HepG2 (cell line): ENCODE measurements around the gene SPON1. TPM values are rescaled to one million over a fixed set of nuclear protein-coding genes. Genes with fewer than 3 reads are reported as not detected.

Experiments used
- ATAC-seq: fragments of 200-7000 bp; cut with Tn5 transposase; 3 replicates; pipeline ENCODE4 v1.9.1; 2020; ENCODE audit warnings: mild to moderate bottlenecking, moderate library complexity
- BruUV-seq: library from RNA; stranded (reverse); fragments of 400-500 nt; replicated peaks from 2 replicates; lab custom pipeline; 2021; lab: Mats Ljungman, UMichigan
- CTCF ChIA-PET: fragments of 300-600 bp; formaldehyde crosslinking; extraction: SDS; loops from one replicate; lab custom pipeline; 2021; ENCODE audit warnings: low total read pairs, inconsistent platforms, low intra/inter-chr PET ratio; lab: Yijun Ruan, JAX
- POLR2A ChIA-PET: fragments of 350-600 bp; sonication (Branson Sonifier 250); formaldehyde crosslinking; loops from one replicate; lab custom pipeline; 2020; ENCODE audit warnings: antibody characterized with exemption, inconsistent platforms; lab: Yijun Ruan, JAX
- DNase-seq: peaks from one replicate; pipeline ENCODE4 v3.0.0-alpha.2; 2015; ENCODE audit warnings: low spot score
- FAIRE-seq: peaks from 3 replicates; lab custom pipeline; 2011; peaks lifted over from hg19 to GRCh38; lab: Jason Lieb, UNC
- H2AFZ ChIP-seq: one replicate; pipeline ENCODE4 v1.6.1; 2011; ENCODE audit warnings: low read length, inconsistent platforms
- H3K27ac ChIP-seq: fragments of 300-600 bp; 3 replicates; pipeline ENCODE4 v1.8.0; 2011; ENCODE audit warnings: mixed run types, mild to moderate bottlenecking, mixed read lengths, low read length, inconsistent platforms; ENCODE audit not compliant: insufficient read depth; ENCODE audit errors: extremely low read length
- H3K27me3 ChIP-seq, 2 experiments: fragments of 200-600 bp in 1 of 2; 2 replicates in 1 of 2; 3 replicates in 1 of 2; pipeline versions ENCODE4 v1.6.0 to v1.8.0; 2011; ENCODE audit warnings: low read length in 2 of 2, mild to moderate bottlenecking in 2 of 2, moderate library complexity in 2 of 2, inconsistent platforms in 1 of 2; ENCODE audit not compliant: insufficient read depth in 2 of 2, control insufficient read depth in 1 of 2
- H3K36me3 ChIP-seq, 2 experiments: fragments of 200-600 bp in 1 of 2; replicated peaks in 1 of 2; 2 replicates in 1 of 2; 3 replicates in 1 of 2; pipeline versions ENCODE4 v1.5.1 to v1.8.0; 2011; ENCODE audit warnings: low read length in 2 of 2, inconsistent platforms in 1 of 2; ENCODE audit not compliant: insufficient read depth in 2 of 2, control insufficient read depth in 1 of 2
- H3K4me1 ChIP-seq: 2 replicates; pipeline ENCODE4 v1.5.1; 2012; ENCODE audit warnings: low read length, inconsistent platforms; ENCODE audit not compliant: insufficient read depth
- H3K4me2 ChIP-seq: 2 replicates; pipeline ENCODE4 v1.6.0; 2011; ENCODE audit warnings: low read depth, low read length, inconsistent platforms
- H3K4me3 ChIP-seq, 3 experiments: fragments of 200-600 bp in 1 of 3; sonication (generic), shearing (Covaris generic) in 1 of 3; replicated peaks in 1 of 3; 2 replicates each; pipeline ENCODE4 v1.5.1; 2011 to 2016; ENCODE audit warnings: low read length in 3 of 3, inconsistent platforms in 2 of 3, low read depth in 2 of 3, mild to moderate bottlenecking in 2 of 3, control low read depth in 1 of 3, mixed read lengths in 1 of 3; ENCODE audit not compliant: insufficient read depth in 1 of 3
- H3K79me2 ChIP-seq: one replicate; pipeline ENCODE4 v1.6.1; 2011; ENCODE audit warnings: low read length, inconsistent platforms; ENCODE audit not compliant: insufficient read depth
- H3K9ac ChIP-seq: 2 replicates; pipeline ENCODE4 v1.6.0; 2011; ENCODE audit warnings: mild to moderate bottlenecking, low read depth, low read length, inconsistent platforms; ENCODE audit not compliant: insufficient read depth
- H3K9me3 ChIP-seq: 2 replicates; pipeline ENCODE4 v1.5.1; 2012; ENCODE audit warnings: mild to moderate bottlenecking, low read length
- H4K20me1 ChIP-seq: 2 replicates; pipeline ENCODE4 v1.6.0; 2011; ENCODE audit warnings: inconsistent platforms, mild to moderate bottlenecking, low read length, moderate library complexity; ENCODE audit not compliant: insufficient read depth
- ATF6 ChIP-seq: sonication (generic); formaldehyde crosslinking; conservative IDR thresholded peaks from 2 replicates; pipeline ENCODE4 v1.4.0; 2020; ENCODE audit warnings: missing genetic modification reagents
- CBX5 ChIP-seq: sonication (generic); formaldehyde crosslinking; IDR thresholded peaks from 2 replicates; pipeline ENCODE4 v1.4.0; 2020; ENCODE audit warnings: missing genetic modification reagents, borderline replicate concordance
- ETV6 ChIP-seq: sonication (generic); formaldehyde crosslinking; conservative IDR thresholded peaks from 2 replicates; pipeline ENCODE4 v1.4.0; 2020; ENCODE audit warnings: missing genetic modification reagents
- KDM1A ChIP-seq: IDR thresholded peaks from 2 replicates; pipeline ENCODE4 v1.6.1; 2016; ENCODE audit warnings: missing compliant biosample characterization
- TFAP4 ChIP-seq: sonication (generic); IDR thresholded peaks from 2 replicates; pipeline ENCODE4 v1.6.1; 2016; ENCODE audit warnings: low read depth, borderline replicate concordance
- THAP7 ChIP-seq: sonication (generic); formaldehyde crosslinking; IDR thresholded peaks from 2 replicates; pipeline ENCODE4 v1.8.1; 2023; ENCODE audit warnings: mild to moderate bottlenecking, missing genetic modification reagents
- THAP8 ChIP-seq: sonication (generic); formaldehyde crosslinking; IDR thresholded peaks from 2 replicates; pipeline ENCODE4 v1.5.1; 2020; ENCODE audit warnings: missing genetic modification reagents, mild to moderate bottlenecking, borderline replicate concordance
- ZSCAN9 ChIP-seq: IDR thresholded peaks from 2 replicates; pipeline ENCODE4 v1.6.1; 2016; ENCODE audit warnings: borderline replicate concordance
- WGBS: methylation state at CpG from one replicate; pipeline ENCODE4 v1.1.6; 2017; ENCODE audit warnings: low lambda C conversion rate; 5-methylcytosine and 5-hydroxymethylcytosine counted together
- in situ Hi-C: cut with HindIII; loops from 2 replicates; pipeline ENCODE4 v1.10.0; 2017; ENCODE audit warnings: low pct_unique_long_range_greater_than_20kb; ENCODE audit not compliant: extremely low pct_ligation_motif_present
- intact Hi-C: fragments of 100-400 bp; cut with micrococcal nuclease; formaldehyde crosslinking; loops from one replicate; pipeline ENCODE4 v1.10.0; 2022; ENCODE audit not compliant: unreplicated experiment
- polyA plus RNA-seq, 8 experiments: library from polyadenylated mRNA; depleted of rRNA in 3 of 8; stranded (reverse) in 7 of 8; unstranded in 1 of 8; fragments of >200 nt; fragmentation: Illumina TruSeq in 4 of 8; extraction: Trizol in 4 of 8; gene quantifications; 2 replicates each; pipeline versions ENCODE4 v1.2.1 to v1.2.3, GENCODE V29; 2011 to 2016; ENCODE audit warnings: low read depth in 4 of 8, missing spikeins in 1 of 8, mixed read lengths in 1 of 8; ENCODE audit not compliant: insufficient read depth in 1 of 8
- total RNA-seq, 5 experiments: library from RNA; depleted of rRNA; stranded (reverse); fragments of >200 nt; fragmentation: Illumina TruSeq; extraction: Trizol; gene quantifications; 2 replicates each; pipeline ENCODE4 v1.2.3, GENCODE V29; 2016; ENCODE audit warnings: low read depth in 1 of 5

The SPON1 gene
- total and polyA plus RNA-seq, 2 of the 13 experiments (the other 11 are each of a cell fraction or from before 2014, with no cell fraction given) = not detected

GRCh38 chr11:14240221-14240620, 277.7 kb downstream of the SPON1 start (continued):
- no peak for TF ChIP-seq THAP7
- TF ChIP-seq ETV6 = no peak
- no peak for TF ChIP-seq KDM1A (CRISPR knock-in tag)
- no peak for TF ChIP-seq ATF6
- no peak for TF ChIP-seq THAP8 (CRISPR knock-in tag)
- TF ChIP-seq ZSCAN9 = no peak
- TF ChIP-seq, all 625 proteins: peak for 0

GRCh38 chr11:14240951-14241350, 278.4 kb downstream of the SPON1 start:
- Histone ChIP-seq H3K9ac (no peak overlapping the region), H3K4me1 (no peaks in the 10 kb centered on the region), H3K27me3 (peaks cover 0 to 40% of the 10 kb centered on the region in 2 experiments; a peak in 3 of 5 replicates), H4K20me1 (no peaks in the 10 kb centered on the region), H3K27ac (no peak overlapping the region), H2AFZ (no peak overlapping the region), H3K36me3 (no peaks in the 10 kb centered on the region), H3K79me2 (no peaks in the 10 kb centered on the region), H3K4me2 (no peak overlapping the region), H3K9me3 (no peaks in the 10 kb centered on the region), H3K4me3 (no peak overlapping the region)
- TF ChIP-seq CBX5 (CRISPR knock-in tag) (no peak), TFAP4 (no peak)
- ATAC-seq (no peak), FAIRE-seq (no peak), DNase-seq (no peak)
- WGBS = 7% methylated on average over 4 of the region's 4 CpGs
- intact Hi-C loops = no loop called here
- in situ Hi-C loops = no loop called here
- ChIA-PET POLR2A (no interaction called here), CTCF (no interaction called here)
- BruUV-seq = no TSS peak
